Measurements from ENCODE around the gene CAP2.

CAP2 gene, protein sequence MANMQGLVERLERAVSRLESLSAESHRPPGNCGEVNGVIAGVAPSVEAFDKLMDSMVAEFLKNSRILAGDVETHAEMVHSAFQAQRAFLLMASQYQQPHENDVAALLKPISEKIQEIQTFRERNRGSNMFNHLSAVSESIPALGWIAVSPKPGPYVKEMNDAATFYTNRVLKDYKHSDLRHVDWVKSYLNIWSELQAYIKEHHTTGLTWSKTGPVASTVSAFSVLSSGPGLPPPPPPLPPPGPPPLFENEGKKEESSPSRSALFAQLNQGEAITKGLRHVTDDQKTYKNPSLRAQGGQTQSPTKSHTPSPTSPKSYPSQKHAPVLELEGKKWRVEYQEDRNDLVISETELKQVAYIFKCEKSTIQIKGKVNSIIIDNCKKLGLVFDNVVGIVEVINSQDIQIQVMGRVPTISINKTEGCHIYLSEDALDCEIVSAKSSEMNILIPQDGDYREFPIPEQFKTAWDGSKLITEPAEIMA

DNA sequence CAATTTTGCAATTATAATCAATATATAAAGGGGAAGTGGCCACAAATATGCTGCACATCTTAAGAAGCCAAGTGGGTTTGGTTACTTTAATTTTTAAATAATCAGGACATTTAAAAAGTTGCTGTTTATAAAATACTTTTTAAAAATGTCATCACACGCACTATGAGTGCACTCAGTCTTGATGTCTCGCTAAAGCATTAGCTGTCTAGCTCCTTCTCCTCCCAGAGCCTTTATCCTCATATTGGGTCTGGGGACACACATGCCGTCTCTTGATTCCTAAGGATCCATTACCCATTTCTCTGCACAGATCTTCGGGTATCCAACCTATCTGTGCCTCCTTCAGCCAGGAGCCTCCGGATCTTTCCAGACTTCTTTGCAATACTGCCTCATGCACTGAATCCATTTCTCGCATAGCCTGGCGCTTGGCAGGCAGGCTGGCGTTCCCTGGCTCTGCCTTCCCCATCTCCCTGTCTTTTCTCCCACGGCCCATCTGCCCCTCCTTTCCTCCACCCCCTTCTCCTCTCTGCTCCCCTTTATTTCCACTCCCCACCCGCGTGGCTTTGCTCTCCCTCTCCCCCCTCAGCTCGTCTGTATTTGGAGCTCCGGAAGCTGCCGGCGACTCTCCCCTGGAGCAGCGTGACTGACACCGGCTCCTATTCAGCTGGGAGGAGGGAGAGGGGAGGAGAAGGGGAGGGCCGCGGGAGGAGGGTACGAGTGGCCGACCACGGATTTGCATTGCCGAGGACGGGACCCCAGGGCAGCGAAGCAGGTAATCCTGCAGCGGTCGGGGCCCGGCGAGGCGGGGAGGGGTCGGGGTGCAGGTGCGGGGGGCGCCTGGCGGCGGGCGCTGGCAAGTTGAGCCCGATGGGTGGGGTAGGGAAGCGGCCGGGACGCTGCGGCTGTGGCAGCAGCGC lies at the start of gene CAP2:
CAP2 (plus strand) TSS at position 618 of the 914 bp plus-strand sequence. CDS start 27,961 bp downstream, outside the sequence.
- DNase-seq: peak; percentile 85

DNA sequence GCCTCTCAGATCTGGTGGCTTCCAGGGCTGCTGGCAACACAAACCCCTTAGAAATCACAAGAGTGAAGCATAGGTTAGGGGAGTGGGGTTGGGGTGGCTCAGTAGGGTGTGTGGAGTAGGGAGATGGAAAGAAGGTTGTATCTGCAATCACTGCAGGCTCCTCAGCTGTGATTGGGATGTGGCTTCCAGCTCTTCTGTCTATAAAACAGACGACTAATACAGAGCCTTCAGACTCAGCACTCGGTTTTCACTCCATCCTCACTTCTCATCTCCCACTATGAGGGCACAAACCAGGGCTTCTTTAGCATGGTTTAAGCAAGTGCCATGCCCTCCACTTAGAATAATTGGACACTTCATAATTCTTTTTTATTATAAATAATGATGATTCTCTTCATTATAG lies 46.4 kb upstream of the CAP2 start:
- no peak for DNase-seq

DNA sequence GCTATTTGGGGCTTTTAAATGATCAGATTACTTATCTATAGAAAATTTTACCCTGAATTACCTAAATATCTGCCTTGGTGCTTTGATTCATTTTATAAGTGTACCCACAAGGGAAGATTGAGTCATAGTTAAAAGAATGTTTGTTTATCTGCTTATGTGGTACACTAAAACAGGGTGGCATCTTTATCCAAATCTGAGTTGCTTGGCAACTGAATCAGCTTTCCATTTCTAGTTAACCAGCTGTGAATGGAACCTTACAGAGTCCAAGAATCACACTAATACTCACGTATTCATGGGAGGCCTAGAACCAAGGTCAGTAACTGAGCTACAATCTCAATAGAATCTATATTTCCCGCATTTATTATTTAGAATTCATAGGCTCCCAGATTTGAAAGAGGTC lies 44.0 kb upstream of the CAP2 start:
- DNase-seq: no peak

DNA sequence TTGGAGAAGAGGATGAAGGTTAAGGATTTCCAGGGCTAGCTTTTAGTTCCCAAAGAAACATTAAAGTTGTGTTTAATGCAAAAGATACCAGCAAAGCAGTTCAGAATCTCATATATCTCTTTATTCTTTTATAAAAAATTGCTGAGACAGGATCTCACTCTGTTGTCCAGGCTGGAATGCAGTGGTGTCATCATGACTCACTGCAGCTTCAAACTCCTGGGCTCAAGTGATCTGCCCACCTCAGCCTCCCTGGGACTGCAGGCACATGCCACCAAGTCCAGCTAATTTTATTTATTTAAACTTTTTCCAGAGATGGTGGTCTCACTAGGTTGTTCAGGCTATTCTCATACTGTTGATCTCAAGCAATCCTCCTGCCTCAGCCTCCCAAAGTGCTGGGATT lies 41.1 kb upstream of the CAP2 start:
- DNase-seq: no peak

DNA sequence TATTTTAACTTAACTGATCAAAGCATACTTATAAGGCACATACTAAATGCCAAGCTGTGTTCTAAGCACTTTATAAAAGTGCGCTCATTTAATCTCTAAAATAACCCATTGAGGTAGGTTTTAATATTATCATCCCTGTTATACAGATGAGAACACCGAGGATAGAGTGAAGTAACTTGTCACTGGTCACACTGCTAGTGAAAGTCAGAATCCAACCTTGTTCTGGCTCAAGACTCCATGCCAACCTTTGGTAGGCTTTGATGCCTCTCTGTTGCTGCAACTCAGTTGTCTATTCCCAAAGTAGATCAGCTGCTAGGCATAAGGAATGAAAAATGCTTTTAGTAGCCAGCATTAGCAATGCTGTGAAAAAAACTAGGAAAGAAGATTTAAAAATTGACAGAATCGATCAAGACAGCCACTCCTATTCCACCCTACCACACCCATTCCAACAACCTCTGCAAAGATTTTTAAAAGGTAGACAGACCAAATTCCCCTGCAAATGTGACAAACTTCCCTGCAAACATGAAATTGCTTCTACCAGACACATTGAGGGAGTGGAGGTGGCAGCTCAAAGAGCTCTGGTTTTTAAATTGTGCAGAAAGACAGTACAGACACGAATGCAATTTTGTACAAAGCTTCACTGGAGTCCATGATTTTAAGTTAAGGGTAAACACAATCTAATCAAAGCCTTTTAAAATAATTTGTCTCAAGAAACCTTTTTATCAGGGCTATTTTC lies 39.8 kb upstream of the CAP2 start:
- no peak for DNase-seq

DNA sequence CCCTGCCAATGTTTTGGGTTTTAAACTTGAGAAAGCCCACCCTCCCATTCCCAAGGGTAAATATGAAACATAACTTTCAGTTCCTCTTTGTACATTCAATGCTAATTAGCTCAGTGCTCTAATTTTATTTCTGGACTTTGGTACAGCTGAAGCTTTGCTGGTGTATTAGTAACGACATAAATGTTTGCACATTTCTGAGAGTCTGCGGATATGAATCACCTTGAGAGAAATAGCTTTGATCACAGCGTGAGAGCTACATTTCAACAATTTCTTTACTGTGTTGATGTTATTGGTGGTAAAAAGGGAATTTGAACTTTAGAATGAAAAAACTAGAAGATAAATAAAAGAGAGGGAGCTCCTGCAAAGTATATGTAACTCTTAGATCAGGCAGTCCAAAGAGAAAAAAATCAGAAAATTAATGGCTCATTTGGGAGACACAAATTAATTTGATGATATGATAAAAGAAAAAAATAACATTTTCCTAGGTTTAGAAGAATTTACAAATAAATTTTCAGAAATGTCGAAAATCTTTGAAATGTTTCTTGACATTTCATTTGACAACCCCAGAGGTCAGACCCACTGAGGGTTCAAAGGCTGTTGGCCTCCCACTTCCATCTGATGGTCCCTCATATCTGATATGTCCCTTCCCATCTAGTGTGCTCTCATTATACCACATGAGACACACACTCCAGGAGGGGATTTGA lies 38.5 kb upstream of the CAP2 start:
- no peak for DNase-seq

DNA sequence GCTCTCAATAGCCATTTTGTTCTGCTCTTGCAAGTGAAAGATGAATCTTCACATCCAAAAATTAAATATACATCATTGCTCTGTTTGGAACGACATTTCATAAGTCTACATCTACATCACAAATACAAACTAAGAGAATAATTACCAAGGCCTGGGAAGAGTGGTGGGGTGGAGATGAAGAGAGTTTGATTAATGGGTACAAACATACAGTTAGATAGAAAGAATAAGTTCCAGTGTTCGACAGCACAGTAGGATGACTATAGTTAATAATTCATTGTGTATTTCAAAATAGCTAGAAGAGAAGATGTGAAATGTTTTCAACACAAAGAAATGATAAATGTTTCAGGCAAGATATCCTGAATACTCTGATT lies 38.0 kb upstream of the CAP2 start:
- no peak for DNase-seq

DNA sequence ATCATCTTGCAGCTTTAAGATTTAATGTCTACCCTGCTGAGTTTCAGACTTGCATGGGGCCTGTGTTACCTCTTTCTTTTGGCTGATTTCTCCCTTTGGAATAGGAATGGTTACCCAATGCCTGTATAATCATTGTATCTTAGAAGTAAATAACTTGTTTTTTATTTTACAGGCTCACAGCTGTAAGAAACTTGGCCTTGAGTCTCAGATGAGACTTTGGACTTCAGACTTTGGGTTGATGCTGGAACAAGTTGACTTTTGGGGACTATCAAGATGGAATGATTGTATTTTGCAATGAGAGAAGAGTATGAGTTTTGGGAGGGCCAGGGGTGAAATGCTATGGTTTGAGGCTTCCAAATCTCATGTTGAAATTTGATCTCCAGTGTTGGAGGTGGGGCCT lies 34.9 kb upstream of the CAP2 start:
- no peak for DNase-seq

DNA sequence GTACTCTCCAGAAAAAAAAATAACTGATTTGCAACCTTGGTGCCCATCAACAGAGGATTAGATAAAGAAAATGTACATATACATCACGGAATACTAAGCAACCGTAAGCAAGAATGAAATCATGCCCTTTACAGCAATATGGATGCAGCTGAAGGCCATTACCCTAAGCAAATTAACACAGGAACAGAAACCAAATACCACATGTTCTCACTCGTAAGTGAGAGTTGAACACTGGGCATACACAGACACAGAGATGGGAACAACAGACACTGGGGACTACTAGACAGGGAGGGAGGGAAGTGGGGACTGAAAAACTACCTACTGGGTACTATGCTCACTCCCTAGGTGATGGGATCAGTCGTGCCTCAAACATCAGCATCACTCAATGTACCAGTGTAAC lies 32.8 kb upstream of the CAP2 start:
- DNase-seq: no peak

DNA sequence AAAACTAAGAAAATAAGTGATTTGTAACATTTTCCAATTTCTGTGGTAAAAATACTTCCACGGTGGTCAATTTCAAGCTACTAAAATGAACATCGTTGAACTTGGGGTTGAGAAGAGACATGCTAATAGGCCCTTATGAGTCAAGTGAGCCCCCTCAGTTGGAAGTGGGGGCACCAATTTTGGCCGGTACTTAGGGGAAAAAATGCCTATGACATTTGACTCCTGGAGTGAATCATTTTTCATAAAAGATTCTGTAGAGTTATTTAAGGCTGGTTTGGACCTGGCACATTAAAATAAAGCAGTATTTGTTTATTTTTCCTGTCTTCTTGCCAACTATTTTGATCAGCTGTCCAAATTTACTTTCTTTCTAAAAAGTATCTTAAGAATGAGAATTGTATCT lies 32.4 kb upstream of the CAP2 start:
- DNase-seq: no peak

DNA sequence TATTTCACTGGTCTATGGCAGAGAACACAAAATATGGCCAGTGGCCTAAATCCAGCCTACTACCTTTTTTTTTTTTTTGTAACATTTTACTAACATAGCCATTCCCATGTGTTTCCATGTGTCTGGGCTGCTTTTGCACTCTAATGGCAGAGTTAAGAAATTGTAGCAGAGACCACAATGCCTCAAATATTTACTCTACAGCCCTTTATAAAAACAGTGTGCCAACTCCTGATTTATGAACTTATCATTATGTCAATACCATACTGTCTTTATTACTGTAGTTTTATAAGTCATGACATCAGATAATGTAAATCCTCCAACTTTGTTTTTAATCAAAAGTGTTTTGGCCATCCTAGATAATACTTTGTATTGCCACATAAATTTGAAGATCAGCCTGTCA lies 27.4 kb upstream of the CAP2 start:
- no peak for DNase-seq

DNA sequence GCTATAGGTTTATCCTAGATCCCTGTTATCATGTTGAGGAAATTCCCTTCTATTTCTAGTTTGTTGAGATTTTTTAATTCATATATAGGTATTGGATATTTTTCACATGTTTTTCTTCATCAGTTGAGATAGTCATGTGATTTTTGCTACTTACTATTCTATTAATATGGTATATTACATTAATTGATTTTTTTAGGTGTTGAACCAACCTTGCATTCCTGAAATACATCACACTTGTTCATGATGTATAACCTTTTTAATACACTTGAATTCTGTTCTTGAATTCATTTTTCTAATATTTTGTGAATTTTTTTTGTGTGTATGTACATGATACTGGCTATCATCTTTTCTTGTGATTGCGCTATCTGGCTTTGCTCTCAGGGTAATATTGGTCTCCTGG lies 25.5 kb upstream of the CAP2 start:
- DNase-seq: no peak

DNA sequence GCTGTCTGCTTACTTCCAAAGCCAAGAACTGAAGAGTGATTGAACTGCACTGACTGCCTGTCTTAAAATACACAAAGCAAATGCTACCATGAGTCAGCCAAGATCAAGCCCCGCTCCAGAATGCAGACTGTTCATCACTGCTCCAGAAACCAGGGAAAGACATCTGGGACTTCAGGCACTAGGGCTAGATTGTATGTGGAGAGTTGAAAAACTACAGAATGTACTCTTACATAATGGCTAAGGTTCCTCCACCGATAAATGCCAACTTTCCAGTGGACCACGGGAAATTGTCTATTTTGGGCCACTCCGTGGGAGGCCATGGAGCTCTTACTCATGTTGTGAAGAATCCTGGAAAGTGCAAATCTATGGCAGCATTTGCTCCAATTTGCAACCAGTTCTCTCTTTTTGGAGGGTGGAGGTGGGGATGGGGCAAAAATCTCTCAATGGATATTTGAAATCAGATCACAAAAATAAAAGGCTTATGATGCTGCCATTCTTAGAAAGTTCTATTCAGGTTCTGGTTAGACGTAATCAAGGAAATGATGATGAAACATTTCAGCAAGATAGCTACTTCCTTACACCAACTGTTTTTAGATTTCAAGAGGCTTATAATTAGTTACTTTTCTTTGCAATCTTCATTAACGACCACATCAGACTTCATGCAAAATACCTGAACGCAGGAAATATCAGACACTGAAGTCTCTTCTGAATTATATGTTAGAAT lies 11.8 kb upstream of the CAP2 start:
- DNase-seq: no peak

DNA sequence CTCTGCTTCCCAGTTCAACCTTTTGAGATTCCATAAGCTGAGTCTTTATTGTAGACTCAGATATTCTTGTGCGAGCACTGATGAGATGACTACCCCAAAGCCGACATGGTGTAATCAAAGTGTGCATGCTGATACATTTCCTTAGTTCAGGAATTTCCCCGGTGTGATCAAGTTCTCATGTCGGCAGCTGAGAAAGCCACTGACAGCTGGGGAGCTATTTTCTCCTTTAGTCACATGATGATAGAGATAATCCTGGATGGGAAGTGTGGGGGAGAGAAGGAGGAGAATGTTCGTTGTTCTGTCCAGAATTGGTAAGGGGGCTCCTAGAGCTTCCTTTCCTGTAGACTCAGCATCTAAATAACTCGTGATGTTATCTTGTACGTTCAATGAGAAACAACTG lies 7.7 kb upstream of the CAP2 start:
- no peak for DNase-seq

DNA sequence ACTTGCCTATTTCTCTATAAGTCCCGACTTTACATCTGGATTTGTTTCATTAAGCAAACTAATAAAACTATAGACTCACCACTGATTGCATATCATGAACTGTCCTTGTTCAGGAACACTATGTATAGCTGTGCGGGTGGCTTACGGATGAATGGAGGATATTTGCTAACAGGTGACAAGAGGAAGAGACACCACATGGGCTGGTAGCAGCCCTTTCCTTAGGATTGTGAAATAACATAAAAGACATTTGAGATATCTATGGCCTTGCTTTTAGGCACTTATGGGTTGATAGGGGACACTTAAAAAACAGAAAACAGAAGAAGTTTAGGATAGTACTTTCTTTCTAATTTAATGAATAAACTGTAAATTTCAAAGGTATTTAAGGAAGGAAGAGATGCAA lies 5.0 kb upstream of the CAP2 start:
- DNase-seq: no peak

DNA sequence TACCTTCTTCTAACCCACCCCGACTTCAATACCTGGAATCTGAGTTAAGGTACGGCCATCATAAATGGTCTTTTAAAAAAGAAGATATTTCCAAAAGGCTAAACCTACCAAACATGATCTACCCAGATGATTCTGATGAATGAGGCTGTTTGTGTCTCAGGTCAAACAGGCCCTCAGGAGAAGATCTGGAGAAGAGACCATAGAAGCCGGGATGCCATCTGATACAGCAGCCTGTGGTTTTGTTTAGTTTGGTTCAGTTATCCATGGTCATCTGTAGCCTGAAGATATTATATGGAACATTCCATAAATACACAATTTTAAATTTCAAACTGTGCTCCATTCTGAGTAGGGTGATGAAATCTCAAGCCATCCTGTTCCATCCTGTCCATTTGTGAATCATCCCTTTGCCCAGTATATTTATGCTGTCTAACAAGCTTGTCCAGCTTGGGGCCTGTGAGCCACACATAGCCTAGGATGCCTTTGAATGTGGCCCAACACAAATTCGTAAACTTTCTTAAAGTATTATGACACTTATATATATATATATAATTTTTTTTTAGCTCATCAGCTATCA lies 4.0 kb upstream of the CAP2 start:
- no peak for DNase-seq

DNA sequence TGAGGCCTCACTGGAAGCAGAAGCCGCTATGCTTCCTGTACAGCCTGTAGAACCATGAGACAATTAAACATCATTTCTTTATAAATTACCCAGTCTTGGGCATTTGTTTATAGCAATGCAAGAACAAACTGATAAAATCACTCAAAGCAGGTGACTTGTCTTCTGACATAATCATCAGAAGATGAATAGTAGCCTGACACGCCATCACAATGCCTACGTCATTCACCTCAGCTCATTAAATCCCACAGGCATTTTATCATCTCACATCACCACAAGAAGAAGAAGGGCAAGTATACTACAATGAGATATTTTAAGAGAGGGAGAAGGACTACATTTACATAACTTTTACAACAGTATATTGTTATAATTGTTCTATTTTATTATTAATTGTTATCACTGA lies 3.1 kb upstream of the CAP2 start:
- no peak for DNase-seq

DNA sequence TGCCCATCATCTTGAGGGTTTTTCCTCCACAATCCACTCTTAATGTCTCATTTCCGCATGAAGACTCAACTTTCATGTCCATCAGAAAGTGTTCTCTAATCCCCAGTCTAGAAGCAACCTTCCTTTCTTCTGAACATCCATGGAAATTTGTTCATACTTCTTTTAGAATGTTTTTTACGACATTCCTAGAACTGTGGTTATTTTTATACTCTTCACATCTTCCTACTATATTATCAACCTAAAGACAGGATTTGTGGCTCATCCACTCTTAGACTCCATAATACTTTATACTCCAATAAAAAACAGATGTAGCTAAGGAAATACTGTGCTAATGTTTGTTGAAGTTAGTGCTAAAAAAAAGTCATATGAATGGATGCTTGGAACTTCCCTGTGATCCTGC lies 1.4 kb upstream of the CAP2 start:
- DNase-seq: no peak

DNA sequence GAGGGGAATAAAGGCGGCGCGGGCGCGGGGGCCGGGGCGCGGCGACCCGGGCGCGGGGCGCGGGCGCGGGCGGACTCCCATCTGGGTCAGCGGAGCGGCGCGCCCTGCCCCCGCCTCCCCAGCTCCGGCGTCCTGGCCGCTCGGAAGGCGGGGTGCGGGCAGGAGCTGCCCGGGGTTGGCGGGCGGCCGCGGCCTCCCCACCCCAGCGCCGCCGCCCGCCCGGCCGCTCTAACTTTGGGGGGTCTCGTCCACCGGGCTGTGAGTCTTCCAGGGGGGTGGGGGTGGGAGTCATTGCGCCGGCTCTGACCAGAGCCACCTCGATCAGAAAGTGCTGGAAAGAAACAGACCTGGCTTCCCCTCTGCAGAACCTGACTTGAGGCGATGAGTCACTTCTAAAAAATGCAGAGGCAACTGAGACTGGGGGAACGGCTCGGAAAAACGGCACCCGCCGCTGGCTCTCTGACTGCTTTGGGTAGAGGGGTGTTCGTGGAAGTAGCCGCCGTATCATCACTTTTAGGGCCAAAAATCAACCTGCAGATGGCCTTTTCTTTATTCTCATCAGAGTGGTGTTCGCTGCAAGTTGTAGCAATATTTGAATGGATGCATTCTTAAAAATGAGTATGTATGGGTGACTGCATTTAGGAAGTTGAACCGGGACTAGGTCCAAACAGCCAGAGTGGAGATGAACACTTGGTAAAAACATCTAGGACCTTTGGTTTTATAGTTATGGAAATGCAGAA lies 667 bp downstream of the CAP2 start:
- peak; percentile 71 for DNase-seq

DNA sequence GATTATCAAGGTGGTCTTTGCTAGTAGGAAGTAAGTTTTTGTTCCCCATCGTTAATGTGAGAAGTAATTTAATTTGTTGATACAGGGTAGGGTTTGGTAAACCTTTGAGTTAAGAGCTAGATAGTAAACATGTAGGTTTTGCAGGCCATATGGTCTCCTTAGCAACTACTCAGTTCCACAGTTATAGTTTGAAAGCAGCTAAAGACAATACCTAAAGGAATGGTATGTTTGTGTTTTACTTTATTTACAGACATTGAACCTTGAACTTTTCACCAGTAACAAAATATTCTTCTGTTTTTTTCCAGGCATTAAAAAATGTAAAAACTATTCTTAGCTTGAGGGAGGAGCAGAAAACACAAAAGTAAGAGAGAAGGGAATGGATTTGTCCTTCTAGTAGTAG lies 1.7 kb downstream of the CAP2 start:
- no peak for DNase-seq

DNA sequence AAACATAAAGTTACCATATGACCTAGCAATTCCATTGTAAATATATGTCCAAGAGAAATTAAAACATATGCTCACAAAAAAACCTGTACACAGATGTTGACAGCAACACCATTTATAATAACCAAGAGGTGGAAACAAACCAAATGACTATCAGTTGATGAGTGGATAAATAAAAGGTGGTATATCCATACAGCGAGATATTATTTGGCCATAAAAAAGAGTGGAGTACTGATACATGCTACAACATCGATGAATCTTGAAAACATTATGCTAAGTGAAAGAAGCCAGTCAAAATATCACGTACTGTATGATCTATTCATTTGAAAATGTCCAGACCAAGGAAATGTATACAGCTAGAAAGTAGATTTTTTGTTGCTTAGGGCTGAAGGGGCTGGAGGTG lies 2.9 kb downstream of the CAP2 start:
- DNase-seq: no peak

All from left hindlimb (tissue), 1 donor.